ENCODE measurements around the gene OR7A10.
"Not testable (repeated sequence)": the region's sequence is repeated elsewhere in the genome, so short reads cannot be mapped to it uniquely, and the experiment has no call there.

Gene OR7A10

GRCh38 chr19:14795078-14795721 lies 53.5 kb downstream of the OR7A10 start:
- no peak for DNase-seq (ENCODE audit: low read depth)

GRCh38 chr19:14792250-14792649 lies 56.5 kb downstream of the OR7A10 start:
- not testable (repeated sequence) for DNase-seq (ENCODE audit: low read depth)

All from GM04504 (cell line).